LNCaP clone FGC (cell line): ENCODE measurements around the gene MYH7.
"Not testable (repeated sequence)": the region's sequence is repeated elsewhere in the genome, so short reads cannot be mapped to it uniquely, and the experiment has no call there.

Experiments used
- DNase-seq: peaks from one replicate; pipeline ENCODE4 v3.0.0-alpha.2; 2011; ENCODE audit warnings: low read depth
- H3K4me3 ChIP-seq: 2 replicates; pipeline ENCODE4 v1.5.1; 2011; ENCODE audit warnings: mild to moderate bottlenecking, low read depth, low read length, control low read depth
- TF ChIP-seq, protein P1 (sequence below): IDR thresholded peaks from 2 replicates; pipeline ENCODE4 v1.5.1; 2012; ENCODE audit warnings: mild to moderate bottlenecking; ENCODE audit not compliant: control insufficient read depth, insufficient read depth; ENCODE audit errors: extremely low read depth

Gene MYH7

DNA sequence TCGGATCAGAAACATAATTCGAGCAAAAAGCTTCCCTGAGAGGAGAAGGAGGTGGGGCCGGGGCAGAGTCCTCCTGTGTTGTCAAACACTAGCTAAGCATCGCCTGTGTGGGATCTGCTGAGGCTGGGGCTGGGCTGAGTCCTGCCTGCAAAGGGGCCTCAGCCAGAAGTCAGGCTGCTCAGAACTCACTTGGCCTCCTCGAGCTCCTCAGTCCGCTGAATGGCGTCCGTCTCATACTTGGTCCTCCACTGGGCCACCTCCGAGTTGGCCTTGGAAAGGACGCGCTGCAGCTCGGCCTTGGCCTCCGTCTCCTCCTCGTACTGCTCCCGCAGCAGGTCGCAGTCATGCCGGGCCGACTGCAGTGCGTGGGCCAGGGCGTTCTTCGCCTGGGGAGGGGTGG lies 17.4 kb downstream of the MYH7 start:
- no peak for DNase-seq
- TF ChIP-seq, protein P1, sequence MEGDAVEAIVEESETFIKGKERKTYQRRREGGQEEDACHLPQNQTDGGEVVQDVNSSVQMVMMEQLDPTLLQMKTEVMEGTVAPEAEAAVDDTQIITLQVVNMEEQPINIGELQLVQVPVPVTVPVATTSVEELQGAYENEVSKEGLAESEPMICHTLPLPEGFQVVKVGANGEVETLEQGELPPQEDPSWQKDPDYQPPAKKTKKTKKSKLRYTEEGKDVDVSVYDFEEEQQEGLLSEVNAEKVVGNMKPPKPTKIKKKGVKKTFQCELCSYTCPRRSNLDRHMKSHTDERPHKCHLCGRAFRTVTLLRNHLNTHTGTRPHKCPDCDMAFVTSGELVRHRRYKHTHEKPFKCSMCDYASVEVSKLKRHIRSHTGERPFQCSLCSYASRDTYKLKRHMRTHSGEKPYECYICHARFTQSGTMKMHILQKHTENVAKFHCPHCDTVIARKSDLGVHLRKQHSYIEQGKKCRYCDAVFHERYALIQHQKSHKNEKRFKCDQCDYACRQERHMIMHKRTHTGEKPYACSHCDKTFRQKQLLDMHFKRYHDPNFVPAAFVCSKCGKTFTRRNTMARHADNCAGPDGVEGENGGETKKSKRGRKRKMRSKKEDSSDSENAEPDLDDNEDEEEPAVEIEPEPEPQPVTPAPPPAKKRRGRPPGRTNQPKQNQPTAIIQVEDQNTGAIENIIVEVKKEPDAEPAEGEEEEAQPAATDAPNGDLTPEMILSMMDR = no peak
- no peak overlapping the region for H3K4me3 ChIP-seq

DNA sequence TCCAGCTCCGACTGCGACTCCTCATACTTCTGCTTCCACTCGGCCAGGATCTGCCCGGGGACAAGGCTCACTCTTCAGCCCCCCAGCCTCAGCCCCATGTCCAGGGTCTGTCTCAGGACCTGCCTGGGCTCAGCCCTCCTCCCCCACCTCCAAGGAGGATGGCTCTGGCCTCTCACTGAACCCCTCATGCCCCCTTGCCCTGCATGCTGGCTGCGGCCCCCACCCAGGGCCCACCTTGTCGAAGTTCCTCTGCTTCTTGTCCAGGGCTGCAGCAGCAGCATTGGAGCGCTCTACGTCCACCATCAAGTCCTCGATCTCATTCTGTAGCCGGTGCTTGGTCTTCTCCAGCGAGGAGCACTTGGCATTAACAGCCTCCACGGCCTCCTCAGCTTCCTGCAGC lies 18.2 kb downstream of the MYH7 start:
- not testable (repeated sequence) for DNase-seq

DNA sequence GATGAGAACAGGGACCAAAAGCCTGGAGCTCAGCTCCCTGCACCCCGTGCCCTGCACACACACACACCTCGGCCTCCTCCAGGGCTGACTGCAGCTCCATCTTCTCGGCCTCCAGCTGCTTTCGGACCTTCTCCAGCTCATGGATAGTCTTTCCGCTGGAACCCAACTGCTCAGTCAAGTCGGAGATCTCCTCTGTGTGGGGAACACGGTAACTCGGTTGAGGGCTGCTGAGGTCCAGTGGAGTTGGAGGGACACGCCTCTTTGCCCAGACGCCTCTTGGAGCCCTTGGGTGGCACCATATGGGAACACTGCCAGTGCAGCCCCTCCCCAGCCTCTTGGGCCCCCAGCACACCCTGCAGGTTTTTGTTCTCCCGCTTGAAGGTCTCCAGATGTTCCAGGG lies 18.7 kb downstream of the MYH7 start:
- DNase-seq = no peak
- no peak overlapping the region for H3K4me3 ChIP-seq
- TF ChIP-seq, protein P1 = no peak

More for the DNA sequence above, 18.2 kb downstream of the MYH7 start:
- H3K4me3 ChIP-seq = not testable (repeated sequence)

DNA sequence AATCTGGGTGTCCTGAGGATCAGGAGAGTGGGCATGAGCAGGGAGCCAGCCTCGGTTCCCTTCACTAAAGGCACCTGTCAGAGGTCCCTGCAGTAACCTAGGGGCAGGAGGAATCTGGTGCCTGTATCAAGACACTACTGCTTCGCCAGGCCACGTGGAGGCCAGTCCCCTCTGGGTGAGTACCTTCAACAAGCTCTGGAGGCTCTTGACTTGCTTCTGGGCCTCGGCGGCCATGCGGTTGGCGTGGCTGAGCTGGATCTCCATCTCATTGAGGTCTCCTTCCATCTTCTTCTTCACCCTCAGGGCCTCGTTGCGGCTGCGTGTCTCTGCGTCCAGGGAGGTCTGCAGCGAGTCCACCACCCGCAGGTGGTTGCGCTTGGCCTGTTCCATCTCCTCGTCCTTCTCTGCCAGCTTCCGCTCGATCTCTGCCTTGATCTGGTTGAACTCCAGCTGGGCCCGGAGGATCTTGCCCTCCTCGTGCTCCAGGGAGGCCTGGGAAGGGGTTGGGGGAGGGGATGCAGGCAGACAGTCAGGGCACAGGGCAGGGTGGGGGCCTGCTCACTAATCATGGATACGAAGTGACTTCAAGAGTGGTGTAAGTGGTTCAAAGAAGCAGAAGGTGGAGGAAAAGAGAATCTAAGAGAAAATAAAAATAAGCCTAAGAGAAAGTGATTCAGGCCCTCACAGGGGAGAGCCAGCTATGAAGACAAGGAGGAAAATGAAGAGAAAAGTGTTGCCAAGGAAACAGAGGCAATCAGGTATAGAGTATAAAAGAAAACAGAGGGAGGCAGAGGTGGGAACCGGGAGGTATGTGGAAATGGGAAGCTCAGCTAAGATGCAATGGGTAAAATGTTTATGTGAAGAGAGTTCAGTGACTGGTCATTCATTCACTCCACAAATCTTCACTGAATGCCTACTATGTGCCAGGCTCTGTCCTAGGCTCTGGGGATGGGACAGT lies 19.4 kb downstream of the MYH7 start:
- TF ChIP-seq, protein P1 = no peak
- DNase-seq = no peak
- H3K4me3 ChIP-seq = no peak overlapping the region

DNA sequence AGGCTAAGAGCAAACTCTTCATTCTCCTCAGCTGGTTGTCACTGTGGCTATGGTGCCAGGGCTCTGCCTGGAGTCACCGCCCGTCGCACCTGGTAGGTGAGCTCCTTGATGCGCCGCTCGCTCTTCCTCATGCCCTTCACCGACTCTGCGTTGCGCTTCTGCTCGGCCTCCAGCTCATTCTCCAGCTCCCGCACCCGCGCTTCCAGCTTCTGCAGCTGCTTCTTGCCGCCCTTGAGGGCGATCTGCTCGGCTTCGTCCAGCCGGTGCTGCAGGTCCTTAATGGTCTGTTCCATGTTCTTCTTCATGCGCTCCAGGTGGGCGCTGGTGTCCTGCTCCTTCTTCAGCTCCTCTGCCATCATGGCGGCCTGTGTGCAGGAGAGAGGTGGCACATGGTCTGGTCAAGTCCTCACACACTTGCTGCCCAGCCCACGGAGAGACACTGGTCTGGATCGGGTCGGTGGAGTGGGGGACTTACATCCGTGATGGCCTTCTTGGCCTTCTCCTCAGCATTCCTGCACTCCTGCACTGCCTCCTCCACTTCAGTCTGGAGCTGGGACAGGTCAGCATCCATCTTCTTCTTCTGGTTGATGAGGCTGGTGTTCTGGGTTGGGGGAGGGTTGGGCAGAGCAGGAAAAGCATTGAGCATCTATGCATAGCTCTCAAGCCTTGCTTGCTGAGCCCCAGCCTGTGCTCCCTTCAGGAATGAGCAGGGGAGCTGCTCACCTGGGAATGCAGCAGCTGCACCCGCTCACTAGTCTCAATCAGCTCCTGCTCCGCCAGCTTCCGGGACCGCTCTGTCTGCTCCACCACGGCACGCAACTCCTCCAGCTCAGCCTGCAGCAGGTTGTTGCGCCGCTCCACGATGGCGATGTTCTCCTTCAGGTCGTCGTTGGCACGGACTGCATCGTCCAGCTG lies 20.3 kb downstream of the MYH7 start:
- TF ChIP-seq, protein P1 = no peak
- no peak for DNase-seq
- no peak overlapping the region for H3K4me3 ChIP-seq

DNA sequence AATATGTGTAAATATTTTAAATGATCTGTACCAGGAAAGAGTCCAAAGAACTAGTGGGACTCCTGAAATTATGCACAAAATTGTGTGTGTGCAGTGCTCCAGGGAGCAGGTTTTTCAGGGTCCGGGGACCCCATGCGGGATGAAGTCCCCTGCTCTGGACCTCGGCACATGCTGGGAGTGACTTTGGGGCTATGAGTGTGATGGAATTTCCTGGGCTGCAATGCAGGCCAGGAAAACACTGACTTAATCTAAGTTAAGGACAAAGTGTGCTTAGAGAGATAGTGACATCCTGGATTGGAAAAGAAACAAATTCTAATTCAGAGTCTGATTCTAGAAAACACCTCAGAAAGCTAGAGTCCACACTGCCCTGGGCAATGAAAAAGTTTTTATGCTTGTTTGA lies 21.2 kb downstream of the MYH7 start:
- no peak overlapping the region for H3K4me3 ChIP-seq
- DNase-seq = no peak
- TF ChIP-seq, protein P1 = no peak

DNA sequence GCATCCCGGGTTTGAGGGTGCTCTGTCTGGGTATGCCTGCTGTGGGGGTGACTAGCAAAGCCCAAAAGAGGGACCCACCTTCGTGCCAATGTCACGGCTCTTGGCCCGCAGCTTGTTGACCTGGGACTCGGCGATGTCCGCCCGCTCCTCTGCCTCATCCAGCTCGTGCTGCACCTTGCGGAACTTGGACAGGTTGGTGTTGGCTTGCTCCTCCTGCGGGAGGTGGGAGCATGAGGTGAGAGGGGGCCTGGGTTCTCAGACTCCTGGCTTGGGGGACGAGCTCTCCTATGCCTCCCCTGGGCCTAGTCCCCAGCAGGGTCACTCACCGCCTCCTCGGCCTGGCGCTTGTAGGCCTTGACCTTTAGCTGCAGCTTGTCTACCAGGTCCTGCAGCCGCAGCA lies 21.8 kb downstream of the MYH7 start:
- TF ChIP-seq, protein P1 = no peak
- no peak for DNase-seq
- no peak overlapping the region for H3K4me3 ChIP-seq
